MCF 10A (cell line): ENCODE measurements around the gene RSAD2. TPM values are rescaled to one million over a fixed set of nuclear protein-coding genes. Genes with fewer than 3 reads are reported as not detected.

Experiments
- BruUV-seq: library from RNA; stranded (reverse); fragments of 400-500 nt; replicated peaks from 2 replicates; lab custom pipeline; 2021; lab: Mats Ljungman, UMichigan
- CTCF ChIA-PET: fragments of 300-600 bp; sonication (Branson Sonifier 250); formaldehyde crosslinking; extraction: SDS; loops from one replicate; lab custom pipeline; 2021; ENCODE audit warnings: antibody characterized with exemption, inconsistent platforms; lab: Yijun Ruan, JAX
- POLR2A ChIA-PET: fragments of 300-600, 350-650 bp; sonication (Branson Sonifier 250); formaldehyde crosslinking; extraction: SDS; loops from one replicate; lab custom pipeline; 2020; ENCODE audit warnings: antibody characterized with exemption, inconsistent platforms; lab: Yijun Ruan, JAX
- DNase-seq: peaks from one replicate; pipeline ENCODE4 v3.0.0-alpha.2; 2018; ENCODE audit not compliant: unreplicated experiment
- H3K27ac Mint-ChIP-seq: one replicate; pipeline ENCODE4 v1.8.0; 2022; ENCODE audit warnings: mild to moderate bottlenecking, low read depth, mixed read lengths; ENCODE audit not compliant: unreplicated experiment
- H3K27me3 Mint-ChIP-seq: one replicate; pipeline ENCODE4 v1.8.0; 2022; ENCODE audit warnings: mixed read lengths; ENCODE audit not compliant: insufficient read depth, unreplicated experiment
- H3K36me3 Mint-ChIP-seq: one replicate; pipeline ENCODE4 v1.8.0; 2022; ENCODE audit warnings: mild to moderate bottlenecking, moderate library complexity, mixed read lengths; ENCODE audit not compliant: insufficient read depth, unreplicated experiment
- H3K4me1 Mint-ChIP-seq: one replicate; pipeline ENCODE4 v1.8.0; 2022; ENCODE audit warnings: mixed read lengths; ENCODE audit not compliant: insufficient read depth, unreplicated experiment
- H3K4me3 Mint-ChIP-seq: one replicate; pipeline ENCODE4 v1.8.0; 2022; ENCODE audit warnings: mild to moderate bottlenecking, moderate library complexity, mixed read lengths; ENCODE audit not compliant: unreplicated experiment
- H3K9me3 Mint-ChIP-seq: one replicate; pipeline ENCODE4 v1.8.0; 2022; ENCODE audit warnings: mixed read lengths; ENCODE audit not compliant: unreplicated experiment
- CTCF ChIP-seq: fragments of 200-600 bp; IDR thresholded peaks from one replicate; pipeline ENCODE4 v1.8.0; 2022; ENCODE audit warnings: antibody characterized with exemption, mild to moderate bottlenecking; ENCODE audit not compliant: unreplicated experiment
- intact Hi-C: fragments of 100-400 bp; cut with micrococcal nuclease; formaldehyde crosslinking; loops from 2 replicates; pipeline ENCODE4 v1.14.1; 2022
- total RNA-seq: library from RNA; stranded (reverse); gene quantifications from 2 replicates; pipeline ENCODE4 v1.2.3, GENCODE V29; 2022

RSAD2 gene
- total RNA-seq, 1 experiment from 2014 or later, result 0.09 TPM

GRCh38 chr2:6923319-6923718, 45.7 kb downstream of the RSAD2 start:
- peaks cover 32% of the 10 kb centered on the region for H3K27me3 Mint-ChIP-seq
- H3K27ac Mint-ChIP-seq, result no peak overlapping the region
- DNase-seq, result no peak
- ChIA-PET CTCF (interaction anchor here (0.9 to 1.2 kb wide), 2 partner anchors 27 to 120 kb away, joined by 3 to 4 read pairs; no protein-coding TSS in a partner anchor), POLR2A (interaction anchor here (0.6 kb wide), 1 partner anchor 27 kb away, joined by 4 read pairs; no protein-coding TSS in a partner anchor)
- H3K4me1 Mint-ChIP-seq, result no peaks in the 10 kb centered on the region
- intact Hi-C loops, result no loop called here
- H3K9me3 Mint-ChIP-seq, result no peaks in the 10 kb centered on the region
- no TSS peak for BruUV-seq
- no peak for TF ChIP-seq CTCF
- no peak overlapping the region for H3K4me3 Mint-ChIP-seq
- H3K36me3 Mint-ChIP-seq, result no peaks in the 10 kb centered on the region

- Mint-ChIP-seq H3K27ac (no peak overlapping the region), H3K4me1 (no peaks in the 10 kb centered on the region), H3K36me3 (no peaks in the 10 kb centered on the region), H3K4me3 (no peak overlapping the region), H3K27me3 (peaks cover 32% of the 10 kb centered on the region), H3K9me3 (no peaks in the 10 kb centered on the region)
- BruUV-seq, result no TSS peak
- POLR2A ChIA-PET, result no interaction called here
- intact Hi-C loops, result no loop called here
- TF ChIP-seq CTCF, result no peak
- CTCF ChIA-PET, result no interaction called here
- DNase-seq, result no peak
Measured at GRCh38 chr2:6924101-6924923, 46.7 kb downstream of the RSAD2 start.

- no peak overlapping the region for H3K27ac Mint-ChIP-seq
- no peaks in the 10 kb centered on the region for H3K4me1 Mint-ChIP-seq
- ChIA-PET CTCF (no interaction called here), POLR2A (no interaction called here)
- no peak for DNase-seq
- H3K36me3 Mint-ChIP-seq, result no peaks in the 10 kb centered on the region
- TF ChIP-seq CTCF, result no peak
- peaks cover 32% of the 10 kb centered on the region for H3K27me3 Mint-ChIP-seq
- BruUV-seq, result no TSS peak
- H3K4me3 Mint-ChIP-seq, result no peak overlapping the region
- no peaks in the 10 kb centered on the region for H3K9me3 Mint-ChIP-seq
- intact Hi-C loops, result no loop called here
Measured at GRCh38 chr2:6924924-6925409, 47.4 kb downstream of the RSAD2 start.

- H3K4me1 Mint-ChIP-seq, result no peaks in the 10 kb centered on the region
- DNase-seq, result no peak
- peaks cover 32% of the 10 kb centered on the region for H3K27me3 Mint-ChIP-seq
- intact Hi-C loops, result no loop called here
- CTCF ChIA-PET, result interaction anchor here (1.2 kb wide), 1 partner anchor 30 kb away, joined by 3 read pairs; no protein-coding TSS in a partner anchor
- POLR2A ChIA-PET, result no interaction called here
- no TSS peak for BruUV-seq
- no peaks in the 10 kb centered on the region for H3K9me3 Mint-ChIP-seq
- no peak for TF ChIP-seq CTCF
- H3K4me3 Mint-ChIP-seq, result no peak overlapping the region
- no peaks in the 10 kb centered on the region for H3K36me3 Mint-ChIP-seq
- no peak overlapping the region for H3K27ac Mint-ChIP-seq
Measured at GRCh38 chr2:6926071-6926732, 48.6 kb downstream of the RSAD2 start.
